Inflammatory macrophage treated with lipopolysaccharide for 1 hour (primary cell): ENCODE results near the gene SUPT4H1.
A peak's percentile ranks its signal among the peaks of the same experiment; 100 is the strongest.

Source experiments
- DNase-seq, 2 donors: peaks; one replicate each; pipeline ENCODE4 v3.0.0-alpha.2; 2020 to 2022

Gene SUPT4H1

DNA sequence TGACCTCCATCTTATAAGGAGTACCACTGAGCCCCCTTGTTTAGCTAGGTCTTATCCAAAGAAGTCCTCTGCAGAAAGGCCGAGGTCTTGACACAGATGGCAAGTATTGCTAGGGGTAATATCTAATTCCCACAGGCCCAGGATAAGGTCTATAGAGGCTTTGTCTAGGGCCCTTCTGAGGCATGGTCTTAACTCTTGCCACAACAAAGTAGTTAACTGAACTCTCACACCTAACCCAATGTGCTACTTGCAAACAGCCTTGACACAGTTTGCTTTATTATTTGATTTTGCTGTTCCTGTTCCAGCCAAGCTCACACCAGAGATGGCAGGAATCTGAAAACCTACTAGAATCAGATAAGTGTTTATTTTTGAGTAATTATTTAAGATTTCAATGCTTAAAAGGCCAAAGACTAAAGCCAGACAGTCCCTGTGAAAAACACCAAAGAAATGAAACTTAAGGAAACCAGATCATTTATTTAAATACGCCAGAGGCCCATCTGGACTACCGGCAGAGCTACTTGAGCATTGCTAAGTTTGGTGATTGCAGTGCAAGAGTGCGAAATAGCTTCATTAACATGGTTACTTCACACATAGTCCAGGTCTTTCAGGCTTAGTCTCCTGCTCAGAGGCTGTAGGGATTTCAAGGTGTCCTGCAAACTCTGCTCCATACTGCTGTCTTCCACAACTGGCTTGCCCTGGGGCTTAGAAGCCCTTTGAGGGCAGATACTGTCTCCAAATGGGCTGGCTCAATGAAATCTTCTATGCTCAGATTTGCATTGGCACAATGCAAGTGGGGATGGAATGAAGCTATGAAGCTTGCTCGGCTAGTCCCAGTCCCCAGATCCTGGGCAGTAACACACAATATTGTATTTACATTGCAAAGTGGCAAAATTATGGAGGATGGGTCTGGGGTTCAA lies 28.5 kb upstream of the SUPT4H1 start:
- DNase-seq: no peak

GRCh38 chr17:58379511-58379824 lies 27.5 kb upstream of the SUPT4H1 start:
- no peak for DNase-seq

- DNase-seq: no peak
Measured at GRCh38 chr17:58378733-58379510, 26.9 kb upstream of the SUPT4H1 start.

DNA sequence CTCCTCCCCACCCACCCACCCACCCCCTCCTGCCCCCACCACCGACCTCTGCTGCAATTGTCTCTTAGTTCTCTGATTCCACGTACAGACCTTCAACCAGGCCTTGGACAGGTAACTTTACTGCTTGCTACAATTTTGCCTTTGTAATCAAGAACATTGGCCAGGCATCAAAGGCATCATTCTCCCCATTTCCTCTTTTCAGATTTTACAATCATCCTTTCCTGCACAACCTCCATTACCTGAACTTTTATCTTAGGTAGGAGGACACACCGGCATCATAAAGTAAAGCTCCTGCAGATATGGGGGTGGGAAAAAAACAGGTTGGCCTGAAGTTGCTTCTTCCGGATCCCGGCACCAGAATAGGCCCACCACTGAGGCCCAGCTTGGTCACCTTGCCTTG lies 25.7 kb upstream of the SUPT4H1 start:
- DNase-seq: no peak

DNA sequence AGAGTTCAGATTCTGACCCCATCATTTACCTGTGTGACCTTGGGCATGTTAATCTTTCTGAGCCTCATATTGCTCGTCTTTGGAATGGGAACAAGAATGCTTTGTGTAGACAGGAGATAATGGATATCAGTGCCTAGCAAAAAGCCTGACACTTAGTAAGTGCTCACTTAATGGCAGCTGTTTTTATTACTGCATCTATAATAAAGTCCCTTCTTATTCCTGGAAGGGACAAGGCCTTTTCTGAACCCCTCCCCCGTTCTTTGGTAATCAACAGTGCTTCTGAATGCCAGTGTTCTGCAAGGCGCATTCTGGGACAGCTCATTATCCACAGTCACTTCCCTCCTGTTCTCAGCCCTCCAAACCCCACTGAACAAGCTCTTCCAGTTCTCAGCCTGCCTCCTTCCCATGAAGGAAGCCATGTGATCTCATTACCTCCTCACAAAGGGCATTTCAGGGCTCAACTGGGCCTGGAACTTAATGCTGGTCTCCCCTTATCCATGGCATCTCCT lies 25.1 kb upstream of the SUPT4H1 start:
- peak; percentile 25 to 29 for DNase-seq

GRCh38 chr17:58376472-58377000 lies 24.5 kb upstream of the SUPT4H1 start:
- peak; percentile 61 to 67 for DNase-seq

- DNase-seq: no peak
Measured at GRCh38 chr17:58375811-58376210, 23.8 kb upstream of the SUPT4H1 start.

- DNase-seq: peak; percentile 19 to 39
Measured at GRCh38 chr17:58375256-58375655, 23.3 kb upstream of the SUPT4H1 start.

DNA sequence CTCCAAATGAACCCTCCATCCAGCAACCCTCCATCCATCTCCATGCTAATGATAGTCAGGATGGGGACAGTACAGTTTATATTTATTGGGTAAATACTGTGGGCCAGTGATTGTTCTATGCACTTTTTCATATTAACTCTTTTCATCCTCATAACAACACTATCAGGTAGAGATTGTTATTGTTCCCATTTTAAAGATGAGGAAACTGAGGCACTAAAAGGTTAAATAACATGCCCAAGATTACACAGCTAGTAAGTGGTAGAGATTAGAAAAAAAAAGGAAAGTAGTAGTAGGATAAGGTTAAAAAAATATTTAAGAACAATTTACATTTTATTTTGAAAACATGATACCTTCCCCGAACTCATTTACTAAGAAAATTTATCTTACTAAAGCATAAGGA lies 21.9 kb upstream of the SUPT4H1 start:
- DNase-seq: no peak

DNA sequence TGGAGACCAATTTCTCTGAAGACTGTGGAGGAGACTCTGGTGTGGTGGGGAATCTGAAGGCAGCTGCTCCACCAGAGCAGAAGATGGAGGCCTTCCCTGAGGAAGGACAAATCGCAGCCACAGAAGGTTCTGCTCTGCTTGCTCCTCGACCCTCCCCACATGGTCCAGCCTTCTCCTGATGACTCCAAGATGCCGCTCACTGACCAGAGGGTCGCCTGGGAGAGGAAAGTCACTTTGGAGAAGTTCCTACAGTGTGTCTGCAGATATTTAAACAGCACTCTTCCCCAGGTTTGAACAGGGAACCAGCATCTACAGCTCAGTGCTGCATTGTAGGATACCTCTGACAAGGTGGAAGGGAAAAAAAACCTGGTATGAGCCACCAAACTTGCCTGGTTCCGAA lies 21.0 kb upstream of the SUPT4H1 start:
- DNase-seq: no peak

DNA sequence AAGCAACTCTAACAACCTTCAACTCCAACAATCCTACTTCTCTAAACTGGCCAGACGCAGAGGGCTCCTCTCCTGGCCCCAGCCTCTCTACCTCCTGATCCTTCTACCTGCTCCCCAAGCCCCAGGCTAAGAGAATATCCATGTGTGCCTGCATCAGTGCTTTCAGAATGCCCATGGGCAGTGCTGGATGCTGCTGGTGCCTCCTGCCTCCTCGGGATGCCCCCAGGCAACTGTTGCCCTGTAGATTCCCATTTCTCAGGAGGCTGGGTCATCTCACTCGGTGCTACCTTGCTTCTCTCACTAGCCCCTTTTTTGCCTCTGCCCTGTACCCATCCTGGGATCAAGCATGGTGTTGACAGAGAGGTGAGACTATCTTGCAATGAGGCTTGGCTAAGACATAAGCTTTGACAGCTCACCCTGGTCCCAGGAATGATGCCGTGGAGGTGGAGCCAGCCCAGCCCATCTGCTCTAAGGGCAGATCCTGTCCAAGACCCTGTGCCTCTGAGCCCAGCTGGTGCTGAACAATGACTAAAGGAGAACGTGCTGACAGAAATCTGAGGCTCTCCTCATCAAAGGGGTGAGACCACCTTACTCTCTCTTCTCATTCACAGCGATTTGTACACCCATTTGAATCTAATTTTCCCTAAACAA lies 19.4 kb upstream of the SUPT4H1 start:
- no peak for DNase-seq

DNA sequence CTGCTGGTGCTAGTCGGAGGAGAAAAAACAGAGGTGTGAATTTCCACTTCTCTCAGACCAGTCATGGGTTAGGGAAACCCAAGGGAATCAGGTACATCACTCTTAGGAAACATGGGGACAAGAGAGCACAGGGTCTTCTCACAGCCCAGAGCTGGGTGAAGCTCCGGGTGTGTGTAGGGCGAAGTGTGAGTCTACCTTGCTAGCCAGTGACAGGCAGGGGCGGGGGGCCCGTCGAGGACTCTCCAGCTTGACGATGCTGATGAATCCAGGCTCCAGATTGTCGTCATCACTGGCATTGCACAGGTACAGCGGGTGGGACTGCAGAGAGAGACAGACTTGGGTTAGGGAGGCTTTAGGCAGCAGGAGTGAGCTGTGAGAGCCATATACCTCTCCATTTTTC lies 18.7 kb upstream of the SUPT4H1 start:
- DNase-seq: no peak

GRCh38 chr17:58370309-58370708 lies 18.3 kb upstream of the SUPT4H1 start:
- no peak for DNase-seq

- no peak for DNase-seq
Measured at GRCh38 chr17:58369214-58370031, 17.4 kb upstream of the SUPT4H1 start.

DNA sequence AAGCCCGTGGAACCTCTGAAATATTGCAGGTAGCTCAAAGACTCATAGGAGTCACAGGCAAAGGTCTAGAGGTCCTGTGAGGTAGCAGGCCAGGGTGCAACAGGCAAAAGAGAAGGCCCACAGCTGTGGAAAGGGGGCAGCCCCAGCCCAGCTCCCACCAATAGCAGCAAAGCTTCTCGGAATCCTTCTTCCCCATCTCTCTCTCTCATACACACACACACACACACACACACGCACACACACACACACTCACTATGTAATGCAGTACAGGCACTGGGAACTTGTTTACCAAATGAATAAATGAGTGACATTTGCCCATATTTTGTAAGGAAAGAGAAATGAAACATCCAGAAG lies 16.8 kb upstream of the SUPT4H1 start:
- no peak for DNase-seq

GRCh38 chr17:58367461-58367860 lies 15.5 kb upstream of the SUPT4H1 start:
- DNase-seq: no peak

DNA sequence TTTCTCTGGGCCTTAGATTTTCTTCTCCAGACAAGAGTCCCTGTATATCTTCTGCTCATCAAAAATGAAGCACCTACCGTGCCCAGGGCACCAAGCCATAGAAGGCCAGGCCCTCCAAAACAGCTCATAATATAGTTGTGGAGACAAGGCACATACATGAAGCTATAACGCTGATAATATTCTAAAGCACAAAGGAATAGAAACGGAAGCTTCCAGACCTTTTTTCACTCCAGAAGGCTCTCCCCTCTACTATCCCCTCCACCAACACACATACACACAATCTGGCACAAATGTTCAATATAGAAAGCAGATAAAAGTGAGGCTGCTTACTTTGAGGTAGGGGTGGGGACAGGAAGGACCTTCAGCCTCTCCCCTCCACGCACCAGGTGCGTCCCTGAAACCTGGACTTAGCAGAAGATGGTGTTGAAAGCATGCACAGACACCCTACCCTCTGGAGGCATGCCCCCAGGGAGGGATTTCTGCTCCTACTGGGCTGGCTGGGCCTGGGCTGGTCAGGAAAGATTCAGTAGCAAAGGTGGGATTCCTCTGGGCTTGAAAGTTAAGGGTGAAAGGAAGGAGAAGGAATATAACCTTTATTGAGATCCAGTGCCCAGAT lies 14.1 kb upstream of the SUPT4H1 start:
- DNase-seq: no peak

DNA sequence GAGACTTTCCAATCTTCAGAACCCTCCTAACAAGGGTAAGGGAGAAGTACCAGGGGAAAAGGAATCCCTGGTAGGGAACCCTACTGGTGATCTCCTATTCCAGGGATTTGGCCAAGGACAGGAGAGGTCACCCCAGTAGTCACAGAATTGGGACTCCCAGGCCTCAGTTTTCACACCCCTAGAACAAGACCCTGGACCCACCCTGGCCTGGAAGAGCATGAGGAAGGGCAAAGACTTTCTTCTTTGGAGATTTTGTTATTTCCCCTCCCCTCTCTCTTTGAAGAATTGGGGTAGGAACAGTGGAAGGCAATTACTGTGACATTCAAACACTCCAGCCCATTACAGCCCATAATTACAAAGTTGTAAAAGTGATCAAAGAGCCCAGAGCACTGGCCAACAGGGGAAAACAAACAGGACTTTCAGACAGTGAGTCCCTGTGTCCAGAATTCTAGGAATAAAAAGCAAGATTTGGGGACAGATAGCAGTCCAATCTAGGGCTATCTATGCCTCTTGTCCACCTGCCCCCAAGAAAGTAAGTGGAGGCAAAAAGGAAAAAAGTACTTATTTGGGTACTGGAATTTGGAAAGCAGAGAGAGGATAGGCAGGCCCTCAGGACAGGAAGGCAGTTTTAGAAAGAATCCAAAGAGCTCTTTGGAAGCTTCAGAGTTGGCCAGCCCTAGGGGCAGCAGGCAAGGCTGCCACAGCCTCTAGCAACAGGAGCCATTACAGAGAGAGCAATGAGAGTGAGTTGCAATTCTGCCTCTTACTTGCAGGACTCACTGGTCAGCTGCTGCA lies 13.4 kb upstream of the SUPT4H1 start:
- DNase-seq: no peak

DNA sequence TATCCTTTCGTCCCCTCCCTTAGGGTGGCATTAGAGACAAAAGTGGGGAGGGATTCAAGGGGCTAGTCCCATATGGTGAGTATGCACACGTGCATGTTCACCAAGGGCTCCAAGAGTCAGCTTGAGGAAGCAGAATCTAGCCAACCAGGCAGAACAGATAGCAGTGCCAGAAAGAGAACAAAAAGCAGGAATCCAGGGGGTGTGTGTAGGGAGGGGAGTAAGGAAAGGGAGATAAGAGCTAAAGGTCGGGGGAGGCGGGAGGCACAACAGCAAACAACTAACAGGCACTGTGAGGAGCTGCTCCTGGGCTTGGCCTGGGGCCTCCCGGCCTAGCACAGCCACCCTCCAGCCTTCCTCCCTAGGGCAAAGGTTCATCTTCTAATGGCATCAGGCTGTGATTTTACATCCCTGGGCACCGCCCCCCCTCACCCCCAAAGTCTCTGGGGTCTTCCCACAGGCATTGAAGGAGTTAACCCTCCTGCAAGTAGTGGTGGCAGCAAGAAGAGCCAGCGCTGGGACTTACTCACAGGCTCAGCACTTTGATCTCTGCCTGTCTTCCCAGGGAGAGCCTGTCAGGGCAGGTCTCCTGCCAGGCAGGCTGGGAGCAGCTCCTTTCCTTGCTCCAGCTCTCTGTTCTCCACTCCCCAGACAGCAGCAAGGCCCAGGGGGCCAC lies 12.4 kb upstream of the SUPT4H1 start:
- no peak for DNase-seq

DNA sequence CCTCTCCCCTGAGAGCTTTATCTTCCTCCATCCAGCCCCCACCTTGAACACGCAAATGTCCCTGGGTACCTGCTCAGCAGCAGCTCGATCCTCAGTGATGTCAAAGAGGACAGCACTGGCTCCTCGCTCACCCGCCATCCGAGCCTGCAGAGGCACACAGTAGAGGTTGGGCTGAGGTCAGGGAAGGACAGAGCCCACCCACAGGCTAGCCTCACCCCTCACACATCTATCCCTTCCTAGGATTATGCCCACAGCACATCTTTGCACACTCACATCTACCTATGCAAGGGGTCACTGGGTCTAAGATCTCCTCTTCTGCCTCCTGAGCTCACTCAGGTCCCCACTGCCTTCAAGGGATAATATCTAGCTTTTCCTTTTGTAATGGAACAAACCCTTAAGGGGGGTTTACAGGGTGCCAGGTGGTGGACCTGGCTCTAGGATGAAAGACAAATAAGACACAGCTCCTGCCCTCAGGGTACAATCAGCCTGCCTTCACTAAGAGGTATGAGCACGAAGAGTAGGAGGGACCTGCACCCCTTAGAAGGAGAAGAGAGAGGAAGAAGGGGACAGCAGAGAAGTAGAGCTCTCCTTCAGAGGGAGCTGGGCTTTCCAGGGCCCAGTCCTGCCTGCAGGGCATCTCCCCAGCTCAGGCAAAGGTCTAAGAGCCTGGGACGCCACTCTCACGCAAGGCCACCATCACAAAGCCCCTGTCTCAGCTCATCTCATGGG lies 11.6 kb upstream of the SUPT4H1 start:
- no peak for DNase-seq
